OCI-M2 (cell line): ENCODE data around the gene MRPL12.

Source experiments
- DNase-seq: peaks from one replicate; lab custom pipeline; 2025; ENCODE audit not compliant: unreplicated experiment; lab: John Stamatoyannopoulos, UW

MRPL12 gene

GRCh38 chr17:81715107-81715871 lies 12.1 kb downstream of the MRPL12 start:
- no peak for DNase-seq

GRCh38 chr17:81715872-81716673 lies 12.9 kb downstream of the MRPL12 start:
- DNase-seq, result no peak

GRCh38 chr17:81716674-81716996 lies 13.5 kb downstream of the MRPL12 start:
- no peak for DNase-seq

GRCh38 chr17:81717049-81717765 lies 14.0 kb downstream of the MRPL12 start:
- DNase-seq, result no peak

GRCh38 chr17:81717766-81718089 lies 14.6 kb downstream of the MRPL12 start:
- no peak for DNase-seq

- no peak for DNase-seq
These were observed 16.5 kb downstream of the MRPL12 start for GRCh38 chr17:81719410-81720266.

GRCh38 chr17:81720267-81721071 lies 17.3 kb downstream of the MRPL12 start:
- DNase-seq, result no peak

- DNase-seq, result no peak
These were observed 19.3 kb downstream of the MRPL12 start for GRCh38 chr17:81722184-81723120.

- no peak for DNase-seq
These were observed 20.6 kb downstream of the MRPL12 start for GRCh38 chr17:81723651-81724209.

GRCh38 chr17:81725439-81725838 lies 22.3 kb downstream of the MRPL12 start:
- DNase-seq, result no peak

- no peak for DNase-seq
These were observed 22.8 kb downstream of the MRPL12 start for GRCh38 chr17:81726004-81726403.

- DNase-seq, result no peak
These were observed 24.3 kb downstream of the MRPL12 start for GRCh38 chr17:81727324-81728031.

- peak; percentile 23 for DNase-seq
These were observed 30.6 kb downstream of the MRPL12 start for GRCh38 chr17:81733507-81734404.

- DNase-seq, result no peak
These were observed 31.5 kb downstream of the MRPL12 start for GRCh38 chr17:81734405-81735263.

- no peak for DNase-seq
These were observed 32.3 kb downstream of the MRPL12 start for GRCh38 chr17:81735264-81736102.
